A673 (cell line): ENCODE results near the gene PCNA.
A peak's percentile ranks its signal among the peaks of the same experiment; 100 is the strongest.

Source experiments
- EZH2 ChIP-seq: fragments of 200-600 bp; sonication (generic); IDR thresholded peaks from 2 replicates; pipeline ENCODE4 v1.6.1; 2017; ENCODE audit warnings: borderline replicate concordance, low read depth, mild to moderate bottlenecking, mixed read lengths, antibody characterized with exemption, low read length; ENCODE audit not compliant: poor library complexity, severe bottlenecking
- TF ChIP-seq, protein P1 (sequence below): fragments of 300-800, 200-600 bp; sonication (generic); conservative IDR thresholded peaks from 2 replicates; pipeline ENCODE4 v1.5.1; 2017; ENCODE audit warnings: low read depth, mild to moderate bottlenecking, antibody characterized with exemption, low read length, moderate library complexity, mixed read lengths

DNA sequence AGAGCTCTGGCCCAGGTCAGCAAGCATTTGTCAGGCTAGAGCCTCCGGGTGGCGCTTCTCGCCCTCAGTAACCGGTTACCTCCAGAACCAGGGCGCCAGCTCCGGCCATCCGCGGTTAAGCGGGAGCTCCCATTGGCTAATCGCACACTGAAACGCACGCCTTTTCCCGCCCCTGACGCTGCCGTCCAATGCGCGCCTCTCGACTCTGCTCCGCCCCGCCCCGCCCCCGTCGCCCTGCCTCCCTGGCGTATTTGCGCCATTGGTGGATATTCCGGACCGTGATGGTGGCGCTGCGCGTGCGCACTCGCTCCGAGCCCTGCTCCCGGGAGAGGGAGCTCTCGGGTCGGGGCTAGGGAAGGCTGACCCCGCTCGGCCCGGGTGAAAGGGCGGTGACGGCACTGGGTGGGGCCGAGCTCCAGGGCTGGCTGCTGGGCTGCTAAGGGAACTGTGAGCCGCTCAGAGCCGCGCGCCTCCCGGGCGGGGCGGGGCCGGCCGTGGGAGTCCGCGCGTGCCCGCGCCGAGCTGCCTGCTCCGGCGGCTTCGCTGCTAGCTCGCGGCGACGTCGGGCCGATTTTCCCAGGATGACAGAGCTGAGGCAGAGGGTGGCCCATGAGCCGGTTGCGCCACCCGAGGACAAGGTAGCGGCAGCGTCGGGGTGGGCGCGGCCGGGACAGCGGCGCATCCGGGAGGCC, 6.9 kb upstream of the PCNA start, which contains the start of gene CDS2:
- TF ChIP-seq EZH2 = no peak
- TF ChIP-seq, protein P1, sequence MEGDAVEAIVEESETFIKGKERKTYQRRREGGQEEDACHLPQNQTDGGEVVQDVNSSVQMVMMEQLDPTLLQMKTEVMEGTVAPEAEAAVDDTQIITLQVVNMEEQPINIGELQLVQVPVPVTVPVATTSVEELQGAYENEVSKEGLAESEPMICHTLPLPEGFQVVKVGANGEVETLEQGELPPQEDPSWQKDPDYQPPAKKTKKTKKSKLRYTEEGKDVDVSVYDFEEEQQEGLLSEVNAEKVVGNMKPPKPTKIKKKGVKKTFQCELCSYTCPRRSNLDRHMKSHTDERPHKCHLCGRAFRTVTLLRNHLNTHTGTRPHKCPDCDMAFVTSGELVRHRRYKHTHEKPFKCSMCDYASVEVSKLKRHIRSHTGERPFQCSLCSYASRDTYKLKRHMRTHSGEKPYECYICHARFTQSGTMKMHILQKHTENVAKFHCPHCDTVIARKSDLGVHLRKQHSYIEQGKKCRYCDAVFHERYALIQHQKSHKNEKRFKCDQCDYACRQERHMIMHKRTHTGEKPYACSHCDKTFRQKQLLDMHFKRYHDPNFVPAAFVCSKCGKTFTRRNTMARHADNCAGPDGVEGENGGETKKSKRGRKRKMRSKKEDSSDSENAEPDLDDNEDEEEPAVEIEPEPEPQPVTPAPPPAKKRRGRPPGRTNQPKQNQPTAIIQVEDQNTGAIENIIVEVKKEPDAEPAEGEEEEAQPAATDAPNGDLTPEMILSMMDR = peak; percentile 64
